GM18867 (cell line): ENCODE results near the gene PLCH1.

Experiments used
- ATAC-seq: cut with Tn5 transposase; IDR thresholded peaks from one replicate; pipeline ENCODE4 v1.9.1; 2021; ENCODE audit warnings: mild to moderate bottlenecking, moderate library complexity; ENCODE audit not compliant: unreplicated experiment

The PLCH1 gene

DNA sequence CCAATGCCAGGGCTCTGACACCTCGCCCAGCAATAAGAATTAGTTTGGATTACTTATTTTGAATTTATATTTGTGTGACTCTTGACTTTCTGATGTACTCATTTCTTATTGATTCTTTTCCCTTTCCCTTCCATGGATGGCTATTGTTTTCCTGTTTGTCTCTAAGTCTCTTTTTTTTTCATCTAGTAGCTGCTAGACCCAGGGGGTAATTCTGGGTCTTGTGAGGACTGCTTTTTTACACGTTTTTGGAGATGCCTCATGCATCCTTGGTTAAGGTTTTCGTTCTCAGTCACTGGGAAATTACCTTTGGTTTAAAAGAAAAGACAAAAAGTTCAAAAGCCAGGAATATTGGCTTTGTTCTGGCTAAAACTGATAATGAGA is 381.2 kb downstream of the PLCH1 start:
- ATAC-seq: no peak

GRCh38 chr3:155362808-155363689 is 381.8 kb downstream of the PLCH1 start:
- no peak for ATAC-seq

GRCh38 chr3:155360281-155360680 is 384.6 kb downstream of the PLCH1 start:
- no peak for ATAC-seq

- no peak for ATAC-seq
Observed at GRCh38 chr3:155356594-155357370, 388.1 kb downstream of the PLCH1 start.

GRCh38 chr3:155354658-155355057 is 390.2 kb downstream of the PLCH1 start:
- no peak for ATAC-seq

DNA sequence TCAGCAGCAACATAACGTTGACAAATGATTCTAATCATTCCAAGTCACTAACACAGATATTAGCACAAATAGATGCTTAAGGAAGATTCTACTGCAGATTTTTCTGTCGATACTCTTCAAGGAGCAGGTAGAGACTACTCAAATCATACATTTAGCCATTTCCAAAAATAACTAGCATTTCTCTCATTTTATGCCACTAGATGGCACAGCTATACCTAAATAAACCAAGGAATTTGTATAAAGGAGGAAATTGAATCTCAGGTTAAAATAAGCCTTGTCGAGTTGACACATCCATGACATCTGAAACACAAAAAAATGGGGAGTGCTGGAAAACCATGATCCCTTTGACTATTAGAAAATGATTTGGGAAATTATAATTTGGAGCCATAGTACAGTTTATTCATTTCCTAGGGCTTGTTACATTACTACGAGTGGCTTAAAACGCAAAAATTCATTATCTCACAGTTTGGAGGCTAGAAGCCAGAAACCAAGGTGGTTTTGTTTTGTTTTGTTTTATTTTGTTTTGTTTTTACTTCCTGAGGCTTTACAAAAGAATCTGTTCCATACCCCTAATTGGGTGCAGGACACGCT is 391.9 kb downstream of the PLCH1 start:
- no peak for ATAC-seq

DNA sequence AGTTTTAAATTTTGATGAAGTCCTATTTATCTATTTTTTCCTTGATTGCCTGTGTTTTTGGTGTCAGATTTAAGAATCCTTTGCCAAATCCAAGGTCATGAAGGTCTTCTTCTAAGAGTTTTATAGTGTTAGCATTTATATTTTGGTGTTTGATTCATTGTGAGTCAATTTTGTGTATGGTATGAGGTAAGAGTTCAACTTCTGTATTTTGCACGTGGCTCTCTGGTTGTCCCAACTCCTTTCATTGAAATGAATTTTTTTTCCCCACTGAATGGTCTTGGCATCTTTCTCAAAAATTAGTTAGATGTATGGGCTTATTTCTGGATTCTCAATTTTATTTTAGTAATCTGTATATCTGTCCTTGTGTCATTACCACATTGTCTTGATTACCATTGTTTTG is 394.3 kb downstream of the PLCH1 start:
- ATAC-seq: no peak

DNA sequence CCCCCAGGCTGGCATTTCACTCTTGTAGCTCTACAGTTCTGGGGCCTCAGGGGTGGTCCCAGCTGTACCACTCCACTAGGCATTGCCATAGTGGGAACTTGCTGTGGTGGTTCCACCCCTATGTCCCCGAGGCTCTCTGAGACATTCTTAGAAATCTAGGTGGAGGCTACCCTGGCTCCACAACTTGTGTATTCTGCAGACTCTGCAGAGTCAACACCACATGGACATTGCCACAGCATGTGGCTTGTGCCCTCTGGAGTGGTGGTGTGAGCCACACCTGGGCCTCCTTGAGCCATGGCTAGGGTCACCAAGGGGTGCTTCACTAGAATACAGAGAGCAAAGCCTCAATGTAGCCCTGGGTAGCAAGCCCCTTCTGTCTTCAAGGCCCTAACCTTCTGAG is 397.0 kb downstream of the PLCH1 start:
- no peak for ATAC-seq

DNA sequence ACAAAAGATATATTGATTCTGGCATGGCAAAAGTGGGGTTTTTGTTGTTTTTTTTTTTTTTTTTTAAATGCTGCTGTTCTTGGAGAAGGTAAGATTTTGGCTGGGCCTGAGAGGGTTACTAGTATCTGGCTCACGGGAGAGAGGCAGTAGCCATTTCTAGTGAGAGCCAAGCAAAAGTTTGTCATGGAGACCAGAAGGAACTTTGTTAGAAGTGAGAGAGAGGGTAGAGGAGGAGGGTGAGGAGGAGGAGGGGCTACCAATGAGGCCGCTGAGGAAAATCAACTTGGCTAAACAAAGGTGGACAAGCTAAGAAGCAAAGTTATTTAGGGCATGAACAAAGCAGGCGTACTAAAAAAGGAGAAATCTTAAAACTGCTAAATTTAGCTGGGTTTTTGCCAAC is 402.5 kb downstream of the PLCH1 start:
- no peak for ATAC-seq

- no peak for ATAC-seq
Observed at GRCh38 chr3:155339052-155339451, 405.8 kb downstream of the PLCH1 start.

- peak; percentile 29 for ATAC-seq
Observed at GRCh38 chr3:155335724-155336354, 409.0 kb downstream of the PLCH1 start.

DNA sequence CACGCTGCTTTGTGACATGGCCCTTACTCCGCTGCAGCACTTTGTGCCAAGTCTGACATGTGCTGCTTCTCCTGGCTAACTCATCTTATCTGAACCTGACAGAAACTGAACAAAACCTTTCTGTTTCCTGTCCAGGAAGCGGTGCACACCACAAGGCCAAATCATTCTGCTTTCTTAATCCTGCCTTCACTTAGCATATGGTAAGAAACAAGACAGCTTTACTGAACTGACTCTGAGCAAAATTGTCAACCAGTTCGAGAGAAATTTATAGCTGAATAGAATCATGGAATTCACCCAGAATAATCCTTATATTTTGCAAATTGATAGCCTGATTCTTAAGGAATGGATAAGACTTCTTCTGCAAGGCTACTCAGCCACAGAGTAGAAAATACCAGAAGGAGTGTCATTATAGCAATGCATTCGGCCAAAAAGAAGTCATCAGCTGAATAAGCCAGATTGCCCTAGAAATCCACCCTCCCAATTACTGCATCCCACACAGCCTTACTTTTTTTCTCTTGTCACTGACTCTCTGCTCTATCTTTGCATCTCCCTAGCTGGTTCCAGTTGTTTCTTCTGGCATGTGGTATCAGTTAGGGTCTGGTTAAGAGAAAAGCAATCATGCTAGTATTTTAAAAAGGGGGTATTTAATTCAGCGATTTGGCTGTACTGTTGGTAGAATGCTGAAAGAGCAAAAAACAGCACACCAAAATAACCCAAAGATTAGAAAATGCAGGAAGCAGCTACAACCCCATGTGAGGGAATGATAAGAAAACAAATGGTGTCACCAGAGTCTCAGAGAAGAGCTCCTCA is 409.8 kb downstream of the PLCH1 start:
- peak; percentile 96 for ATAC-seq

GRCh38 chr3:155334215-155334913 is 410.5 kb downstream of the PLCH1 start:
- no peak for ATAC-seq

- ATAC-seq: no peak
Observed at GRCh38 chr3:155332716-155333115, 412.2 kb downstream of the PLCH1 start.

DNA sequence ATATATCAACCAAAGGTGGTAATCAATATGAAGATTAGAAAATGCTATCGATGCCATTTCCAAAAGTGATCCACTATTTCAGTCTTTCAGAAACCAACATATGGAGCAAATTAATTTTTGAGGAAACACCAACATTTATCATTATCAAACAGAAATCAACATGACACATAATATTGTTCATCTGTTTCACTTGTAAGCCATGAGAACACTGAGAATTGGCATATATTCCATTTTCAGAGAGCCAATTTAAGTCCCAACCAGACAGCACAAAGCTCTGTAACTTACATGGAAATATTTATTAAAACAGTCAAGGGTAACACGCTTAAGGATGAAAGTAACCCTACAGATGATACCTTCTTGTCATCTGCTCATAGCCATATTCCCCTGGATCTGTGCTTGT is 413.8 kb downstream of the PLCH1 start:
- no peak for ATAC-seq

GRCh38 chr3:155330370-155330769 is 414.5 kb downstream of the PLCH1 start:
- no peak for ATAC-seq

DNA sequence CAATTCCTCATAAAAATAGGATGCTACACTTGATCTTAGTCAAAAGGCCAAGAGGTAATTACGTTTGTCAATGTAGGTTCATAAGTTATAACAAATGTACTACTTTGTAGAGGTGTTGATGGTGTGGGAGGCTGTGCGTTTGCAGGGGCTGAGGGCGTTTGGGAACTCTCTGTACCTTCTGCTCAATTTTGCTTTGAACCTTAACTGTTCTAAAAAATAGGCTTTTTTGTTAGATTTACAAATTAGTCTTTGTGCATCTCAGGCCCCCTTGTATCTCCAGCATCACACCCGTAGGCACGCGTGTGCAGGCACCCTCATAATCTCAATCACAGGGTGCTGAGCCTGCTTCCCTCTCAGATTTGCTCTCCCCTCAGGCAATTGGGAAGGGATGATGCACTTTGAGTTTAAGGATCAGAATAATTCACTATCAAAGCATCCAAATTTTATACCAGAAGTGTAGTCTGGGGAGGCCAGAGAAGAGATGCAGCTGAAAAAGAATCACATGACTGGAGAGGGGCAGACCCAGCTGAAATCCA is 415.3 kb downstream of the PLCH1 start:
- no peak for ATAC-seq

DNA sequence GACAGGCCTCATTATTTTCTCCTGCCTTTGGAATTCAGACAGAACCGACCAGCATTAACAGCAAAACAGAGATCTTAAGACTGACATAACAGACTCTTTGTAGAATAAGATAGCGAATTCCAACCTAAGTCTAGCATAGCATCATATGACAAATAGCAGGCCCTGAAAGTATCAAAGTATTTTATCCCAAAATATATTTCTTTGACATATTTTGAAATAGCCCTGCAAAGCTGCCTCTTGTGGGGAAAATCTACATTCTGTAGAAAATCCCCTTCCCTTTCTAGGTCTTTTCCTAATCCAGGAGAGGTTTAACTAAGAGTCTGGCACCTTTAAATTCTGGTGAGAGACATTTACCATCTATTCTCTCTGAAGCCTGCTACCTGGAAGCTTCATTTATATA is 417.0 kb downstream of the PLCH1 start:
- no peak for ATAC-seq

- ATAC-seq: no peak
Observed at GRCh38 chr3:155327430-155327829, 417.4 kb downstream of the PLCH1 start.

DNA sequence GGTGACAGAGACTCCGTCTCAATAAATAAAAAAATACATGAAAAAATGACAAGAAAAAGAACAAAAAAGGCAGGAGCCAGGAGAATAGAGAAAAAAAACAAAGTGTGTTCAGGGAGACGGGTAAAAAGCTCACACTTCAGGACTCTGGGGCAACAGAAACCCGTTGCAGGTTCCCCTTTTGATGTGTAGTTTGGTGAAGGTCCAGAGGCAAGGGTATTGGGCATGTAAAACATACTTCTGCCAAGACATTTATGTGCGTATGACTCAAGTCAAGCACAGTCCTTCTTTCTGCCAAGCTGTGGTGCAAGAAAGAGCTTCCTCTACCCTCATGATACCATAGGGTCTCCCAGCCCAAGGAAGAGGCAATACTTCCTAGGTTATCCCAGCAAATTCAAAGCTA is 418.0 kb downstream of the PLCH1 start:
- no peak for ATAC-seq
